Endothelial cell of umbilical vein (primary cell): ENCODE data around the gene PLCH1. TPM values are rescaled to one million over a fixed set of nuclear protein-coding genes. Genes with fewer than 3 reads are reported as not detected.

Experiments used
- BruUV-seq: library from RNA; stranded (reverse); fragments of 400-500 nt; replicated peaks from 2 replicates; lab custom pipeline; 2021; lab: Mats Ljungman, UMichigan
- CTCF ChIA-PET: fragments of 300-600, 350-600 bp; sonication (Branson Sonifier 250); formaldehyde crosslinking; loops from one replicate; lab custom pipeline; 2021; ENCODE audit warnings: antibody characterized with exemption, inconsistent platforms; lab: Charles Lee
- POLR2A ChIA-PET: fragments of 300-600, 350-600 bp; sonication (Branson Sonifier 250); formaldehyde crosslinking; loops from one replicate; lab custom pipeline; 2021; ENCODE audit warnings: antibody characterized with exemption, inconsistent platforms; lab: Charles Lee
- DNase-seq: peaks from one replicate; pipeline ENCODE4 v3.0.0-alpha.2; 2011; ENCODE audit warnings: low read depth, low spot score
- FAIRE-seq: peaks from 2 replicates; lab custom pipeline; 2011; peaks lifted over from hg19 to GRCh38; lab: Jason Lieb, UNC
- H2AFZ ChIP-seq: 2 replicates; pipeline ENCODE4 v1.6.0; 2012; ENCODE audit warnings: low read depth, low read length, control low read depth, inconsistent platforms
- H3K27ac ChIP-seq: 2 replicates; pipeline ENCODE4 v1.5.1; 2011; ENCODE audit warnings: low read depth, mild to moderate bottlenecking, control low read depth, low read length, moderate library complexity; ENCODE audit not compliant: insufficient read depth
- H3K27me3 ChIP-seq, 2 experiments: 2 replicates each; pipeline versions ENCODE4 v1.6.0 to v1.6.1; 2011; ENCODE audit warnings: low read length in 2 of 2, mixed read lengths in 1 of 2; ENCODE audit not compliant: control insufficient read depth in 2 of 2, insufficient read depth in 2 of 2
- H3K36me3 ChIP-seq, 2 experiments: 2 replicates in 1 of 2; 3 replicates in 1 of 2; pipeline ENCODE4 v1.5.1; 2011; ENCODE audit warnings: low read length in 2 of 2, mild to moderate bottlenecking in 1 of 2, moderate library complexity in 1 of 2; ENCODE audit not compliant: control insufficient read depth in 2 of 2, insufficient read depth in 2 of 2; ENCODE audit errors: extremely low read depth in 1 of 2
- H3K4me1 ChIP-seq: 3 replicates; pipeline ENCODE4 v1.5.1; 2011; ENCODE audit warnings: mild to moderate bottlenecking, low read length; ENCODE audit not compliant: control insufficient read depth, insufficient read depth; ENCODE audit errors: extremely low read depth
- H3K4me2 ChIP-seq: 2 replicates; pipeline ENCODE4 v1.6.1; 2011; ENCODE audit warnings: low read length, control low read depth, mixed read lengths; ENCODE audit not compliant: insufficient read depth
- H3K4me3 ChIP-seq, 3 experiments: fragments of 200-600 bp in 1 of 3; sonication (generic), shearing (Covaris generic) in 1 of 3; replicated peaks in 1 of 3; 2 replicates each; pipeline ENCODE4 v1.5.1; 2011 to 2016; ENCODE audit warnings: control low read depth in 3 of 3, low read length in 3 of 3, mild to moderate bottlenecking in 2 of 3, inconsistent platforms in 1 of 3, low read depth in 1 of 3, moderate library complexity in 1 of 3; ENCODE audit not compliant: insufficient read depth in 1 of 3
- H3K79me2 ChIP-seq: 2 replicates; pipeline ENCODE4 v1.6.0; 2012; ENCODE audit warnings: low read length, inconsistent platforms; ENCODE audit not compliant: control insufficient read depth, insufficient read depth
- H3K9ac ChIP-seq: replicated peaks from 2 replicates; pipeline ENCODE3; 2011; ENCODE audit warnings: low read length, control low read depth; ENCODE audit not compliant: insufficient read depth; ENCODE audit errors: extremely low read depth
- H3K9me1 ChIP-seq: replicated peaks from 3 replicates; pipeline ENCODE4 v1.6.0; 2011; ENCODE audit warnings: mild to moderate bottlenecking, low read length; ENCODE audit not compliant: control insufficient read depth, insufficient read depth; ENCODE audit errors: extremely low read depth
- H3K9me3 ChIP-seq: replicated peaks from 2 replicates; pipeline ENCODE4 v1.5.1; 2012; ENCODE audit warnings: low read length, inconsistent platforms; ENCODE audit not compliant: control insufficient read depth, insufficient read depth
- H4K20me1 ChIP-seq: replicated peaks from 2 replicates; pipeline ENCODE3; 2011; ENCODE audit warnings: mild to moderate bottlenecking, low read length; ENCODE audit not compliant: control insufficient read depth, insufficient read depth; ENCODE audit errors: extremely low read depth
- CTCF ChIP-seq, 2 donors: IDR thresholded peaks; 1 replicate in 1 of 2; 2 replicates in 1 of 2; pipeline ENCODE4 v1.5.1; 2011; ENCODE audit warnings: low read length in 2 of 2, mild to moderate bottlenecking in 2 of 2, moderate library complexity in 2 of 2, control low read depth in 1 of 2, inconsistent platforms in 1 of 2, low read depth in 1 of 2; ENCODE audit not compliant: insufficient read depth in 1 of 2; ENCODE audit errors: extremely low read depth in 1 of 2
- EZH2 ChIP-seq: IDR thresholded peaks from 2 replicates; pipeline ENCODE4 v1.6.1; 2012; ENCODE audit warnings: borderline replicate concordance, low read depth, mild to moderate bottlenecking, moderate library complexity, low read length, inconsistent platforms; ENCODE audit not compliant: severe bottlenecking
- FOS ChIP-seq: IDR thresholded peaks from 2 replicates; pipeline ENCODE4 v1.6.1; 2011; ENCODE audit warnings: mild to moderate bottlenecking, low read length, moderate library complexity, borderline replicate concordance; ENCODE audit not compliant: insufficient read depth
- GATA2 ChIP-seq: IDR thresholded peaks from 2 replicates; pipeline ENCODE4 v1.7.0; 2011; ENCODE audit warnings: low read depth, mild to moderate bottlenecking, moderate library complexity, mixed read lengths, low read length; ENCODE audit not compliant: insufficient read length, insufficient read depth
- JUN ChIP-seq: IDR thresholded peaks from 2 replicates; pipeline ENCODE4 v1.6.1; 2011; ENCODE audit warnings: borderline replicate concordance, low read depth; ENCODE audit not compliant: insufficient read length, insufficient read depth
- MAX ChIP-seq: IDR thresholded peaks from 2 replicates; pipeline ENCODE4 v1.6.1; 2011; ENCODE audit not compliant: insufficient read depth, insufficient read length
- MYC ChIP-seq: IDR thresholded peaks from one replicate; pipeline ENCODE4 v1.6.1; 2011; ENCODE audit warnings: mild to moderate bottlenecking, low read depth, low read length
- POLR2A ChIP-seq: IDR thresholded peaks from 2 replicates; pipeline ENCODE4 v1.6.1; 2012; ENCODE audit warnings: low read depth, mild to moderate bottlenecking, control low read depth, low read length
- POLR2AphosphoS5 ChIP-seq: IDR thresholded peaks from 2 replicates; pipeline ENCODE4 v1.6.1; 2012; ENCODE audit warnings: low read depth, mild to moderate bottlenecking, control low read depth, low read length, moderate library complexity; ENCODE audit not compliant: insufficient read depth
- dilution Hi-C: fragments of 300-500 bp; cut with MboI; formaldehyde crosslinking; loops from one replicate; pipeline ENCODE4 v1.15.0; 2019; ENCODE audit warnings: low sequenced_read_pairs; ENCODE audit not compliant: extremely low pct_ligation_motif_present
- intact Hi-C: fragments of 100-400 bp; cut with micrococcal nuclease; formaldehyde crosslinking; loops from one replicate; pipeline ENCODE4 v1.10.0; 2022
- polyA plus RNA-seq, 4 experiments: library from polyadenylated mRNA; depleted of rRNA in 3 of 4; stranded (reverse) in 3 of 4; unstranded in 1 of 4; fragments of >200 nt; gene quantifications; 2 replicates each; pipeline versions ENCODE4 v1.2.1 to v1.2.3, GENCODE V29; 2011 to 2012; ENCODE audit warnings: missing spikeins in 1 of 4
- total RNA-seq: library from RNA; stranded (reverse); gene quantifications from 2 replicates; pipeline ENCODE4 v1.2.3, GENCODE V29; 2021

PLCH1 gene
- total and polyA plus RNA-seq, 2 donors (not counting 3 experiments of a cell fraction or from before 2014, with no cell fraction given), result 0.03 TPM; not detected in 1

DNA sequence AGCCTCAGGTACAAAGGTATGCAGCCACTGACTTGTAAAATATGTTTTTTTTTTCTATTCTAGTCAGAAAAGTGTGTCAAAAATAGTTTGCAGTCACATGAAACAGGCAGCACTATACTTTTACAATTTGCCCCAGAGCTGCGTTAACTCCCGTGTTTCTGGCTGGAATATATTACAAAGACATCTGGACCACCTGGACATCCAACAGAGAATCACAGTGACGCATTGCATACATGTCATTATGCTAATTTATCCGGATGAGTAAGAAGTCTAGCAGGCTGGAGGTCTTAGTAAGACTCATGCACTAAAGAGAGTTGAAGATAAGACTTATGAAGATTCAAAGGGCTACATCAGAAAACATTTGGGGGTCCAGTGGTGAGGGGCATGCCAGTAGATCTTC, 412.2 kb downstream of the PLCH1 start:
- Histone ChIP-seq H4K20me1 (no peaks in the 10 kb centered on the region), H3K9me3 (no peaks in the 10 kb centered on the region), H3K9ac (no peak overlapping the region), H3K4me3 (no peak overlapping the region), H3K27me3 (peaks cover 0 to 2% of the 10 kb centered on the region in 2 experiments), H2AFZ (no peak overlapping the region), H3K4me1 (no peaks in the 10 kb centered on the region), H3K4me2 (no peak overlapping the region), H3K9me1 (no peaks in the 10 kb centered on the region), H3K79me2 (no peaks in the 10 kb centered on the region), H3K27ac (no peak overlapping the region), H3K36me3 (no peaks in the 10 kb centered on the region)
- CTCF ChIA-PET, result interaction anchor here (1.1 to 1.5 kb wide), 2 partner anchors 9 to 429 kb away, joined by 4 to 5 read pairs; no protein-coding TSS in a partner anchor
- FAIRE-seq (no peak), DNase-seq (no peak)
- POLR2A ChIA-PET, result no interaction called here
- BruUV-seq, result no TSS peak
- intact Hi-C loops (no loop called here), dilution Hi-C loops (no loop called here)
- no peak for TF ChIP-seq CTCF (IDR thresholded peaks at IDR 0.05; ENCODE audit: extremely low read depth in 1 of 2, insufficient read depth in 1 of 2, low read depth in 1 of 2, low read length in 2 of 2)
- no peak for TF ChIP-seq MAX
- no peak for TF ChIP-seq MYC
- no peak for TF ChIP-seq FOS

DNA sequence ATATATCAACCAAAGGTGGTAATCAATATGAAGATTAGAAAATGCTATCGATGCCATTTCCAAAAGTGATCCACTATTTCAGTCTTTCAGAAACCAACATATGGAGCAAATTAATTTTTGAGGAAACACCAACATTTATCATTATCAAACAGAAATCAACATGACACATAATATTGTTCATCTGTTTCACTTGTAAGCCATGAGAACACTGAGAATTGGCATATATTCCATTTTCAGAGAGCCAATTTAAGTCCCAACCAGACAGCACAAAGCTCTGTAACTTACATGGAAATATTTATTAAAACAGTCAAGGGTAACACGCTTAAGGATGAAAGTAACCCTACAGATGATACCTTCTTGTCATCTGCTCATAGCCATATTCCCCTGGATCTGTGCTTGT, 413.8 kb downstream of the PLCH1 start:
- CTCF ChIA-PET, result interaction anchor here (1.0 kb wide), 1 partner anchor 371 kb away, joined by 3 read pairs; no protein-coding TSS in a partner anchor
- POLR2A ChIA-PET, result no interaction called here
- H3K4me2 ChIP-seq, result no peak overlapping the region
- H3K27ac ChIP-seq, result no peak overlapping the region
- H2AFZ ChIP-seq, result no peak overlapping the region
- H4K20me1 ChIP-seq, result no peaks in the 10 kb centered on the region
- FAIRE-seq (no peak), DNase-seq (no peak)
- intact Hi-C loops (no loop called here), dilution Hi-C loops (no loop called here)
- no peaks in the 10 kb centered on the region for H3K79me2 ChIP-seq
- no TSS peak for BruUV-seq
- H3K4me1 ChIP-seq, result no peaks in the 10 kb centered on the region
- H3K27me3 ChIP-seq, result peaks cover 0 to 2% of the 10 kb centered on the region in 2 experiments
- TF ChIP-seq MYC (no peak), CTCF (IDR thresholded peaks at IDR 0.05; ENCODE audit: extremely low read depth in 1 of 2, insufficient read depth in 1 of 2, low read depth in 1 of 2, low read length in 2 of 2) (no peak), MAX (no peak), GATA2 (no peak), POLR2AphosphoS5 (no peak), FOS (no peak), POLR2A (no peak), JUN (no peak), EZH2 (no peak)
- H3K9me3 ChIP-seq, result no peaks in the 10 kb centered on the region
- H3K4me3 ChIP-seq, result no peak overlapping the region
- H3K9me1 ChIP-seq, result no peaks in the 10 kb centered on the region
- H3K9ac ChIP-seq, result no peak overlapping the region
- no peaks in the 10 kb centered on the region for H3K36me3 ChIP-seq
